SHP77 (cell line): Measurements from ENCODE around the gene KCNJ9.

Experiments
- DNase-seq, 2 experiments: peaks; one replicate each; lab custom pipeline; 2025; lab: John Stamatoyannopoulos, UW

Gene KCNJ9

GRCh38 chr1:160087118-160087662 is 5.9 kb downstream of the KCNJ9 start:
- no peak for DNase-seq

GRCh38 chr1:160089883-160090282 is 8.5 kb downstream of the KCNJ9 start:
- DNase-seq: no peak

- DNase-seq: no peak
These were observed 9.4 kb downstream of the KCNJ9 start for GRCh38 chr1:160090760-160091159.

GRCh38 chr1:160091666-160092223 is 10.4 kb downstream of the KCNJ9 start:
- DNase-seq: no peak

- DNase-seq: no peak
These were observed 11.2 kb downstream of the KCNJ9 start for GRCh38 chr1:160092366-160093068.

GRCh38 chr1:160093069-160093395 is 11.7 kb downstream of the KCNJ9 start:
- no peak for DNase-seq

GRCh38 chr1:160093624-160094290 is 12.4 kb downstream of the KCNJ9 start:
- DNase-seq: no peak

DNA sequence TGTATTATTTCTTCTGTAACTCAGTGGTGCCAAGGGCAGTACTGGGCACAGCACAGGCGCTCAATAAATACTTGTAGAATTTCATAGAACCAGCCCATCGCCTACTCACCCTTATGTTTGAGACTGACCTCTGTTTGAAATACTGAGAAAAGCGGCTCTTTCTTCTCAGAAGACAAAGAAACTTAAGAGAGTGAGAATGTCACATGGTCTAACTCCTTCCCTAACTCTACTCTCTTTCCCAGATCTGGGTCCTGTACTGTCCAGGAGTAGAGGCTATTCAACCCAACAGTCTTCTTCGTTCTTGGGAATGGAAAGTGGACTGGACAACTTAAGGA is 12.9 kb downstream of the KCNJ9 start:
- DNase-seq: no peak

DNA sequence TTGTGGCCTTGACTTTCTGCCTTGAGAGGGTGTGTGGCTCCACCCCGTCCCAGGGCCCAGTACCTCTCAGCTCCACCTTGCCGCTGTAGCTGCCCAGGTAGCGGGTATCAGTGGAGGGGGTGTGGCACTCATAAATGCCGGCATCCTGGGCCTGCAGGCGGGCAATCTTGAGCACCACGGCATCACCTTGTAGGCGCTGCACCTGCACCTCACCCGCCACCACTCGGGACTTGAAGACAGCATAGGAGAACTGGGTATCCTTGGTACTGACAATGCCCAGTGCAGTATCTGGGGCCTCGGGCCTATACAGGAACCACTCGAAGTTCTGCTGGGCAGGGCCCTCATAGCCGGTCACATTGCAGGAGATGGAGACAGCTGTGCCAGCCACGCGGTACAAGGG is 13.5 kb downstream of the KCNJ9 start:
- DNase-seq: no peak

DNA sequence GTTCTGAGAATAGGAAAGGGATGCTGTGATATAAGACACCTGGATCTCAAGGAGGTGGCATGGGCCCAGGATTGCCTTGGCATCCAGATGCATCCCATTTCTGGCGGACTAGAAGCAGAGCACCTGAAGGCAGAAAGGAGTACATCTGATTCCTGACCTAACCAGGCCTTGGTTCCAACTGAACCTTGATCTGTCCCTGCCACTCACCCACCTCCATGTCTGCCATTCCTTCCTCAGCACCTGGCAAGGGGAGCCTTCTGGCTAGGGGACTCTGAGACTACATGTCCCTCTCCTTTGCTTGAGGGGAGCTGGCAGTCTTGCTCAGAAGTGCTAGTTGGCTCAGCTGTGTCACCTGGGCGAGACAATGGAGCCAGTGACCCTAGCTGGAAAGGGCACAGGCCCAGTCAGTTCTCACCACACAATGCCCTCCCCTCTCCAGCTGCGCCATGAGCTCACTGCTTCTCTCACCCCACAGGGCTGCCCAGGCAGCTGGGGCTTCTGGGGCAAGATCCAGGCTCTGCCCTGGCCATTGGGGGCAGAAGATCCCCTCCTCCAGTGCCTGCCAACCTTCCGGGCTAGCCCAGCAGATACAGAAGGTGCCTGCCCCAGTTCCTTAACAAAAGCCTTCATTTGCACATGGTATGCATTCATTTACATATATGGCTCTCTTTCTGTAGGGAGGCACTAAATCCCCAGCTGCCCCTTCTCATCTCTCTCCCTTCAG is 14.2 kb downstream of the KCNJ9 start:
- no peak for DNase-seq

DNA sequence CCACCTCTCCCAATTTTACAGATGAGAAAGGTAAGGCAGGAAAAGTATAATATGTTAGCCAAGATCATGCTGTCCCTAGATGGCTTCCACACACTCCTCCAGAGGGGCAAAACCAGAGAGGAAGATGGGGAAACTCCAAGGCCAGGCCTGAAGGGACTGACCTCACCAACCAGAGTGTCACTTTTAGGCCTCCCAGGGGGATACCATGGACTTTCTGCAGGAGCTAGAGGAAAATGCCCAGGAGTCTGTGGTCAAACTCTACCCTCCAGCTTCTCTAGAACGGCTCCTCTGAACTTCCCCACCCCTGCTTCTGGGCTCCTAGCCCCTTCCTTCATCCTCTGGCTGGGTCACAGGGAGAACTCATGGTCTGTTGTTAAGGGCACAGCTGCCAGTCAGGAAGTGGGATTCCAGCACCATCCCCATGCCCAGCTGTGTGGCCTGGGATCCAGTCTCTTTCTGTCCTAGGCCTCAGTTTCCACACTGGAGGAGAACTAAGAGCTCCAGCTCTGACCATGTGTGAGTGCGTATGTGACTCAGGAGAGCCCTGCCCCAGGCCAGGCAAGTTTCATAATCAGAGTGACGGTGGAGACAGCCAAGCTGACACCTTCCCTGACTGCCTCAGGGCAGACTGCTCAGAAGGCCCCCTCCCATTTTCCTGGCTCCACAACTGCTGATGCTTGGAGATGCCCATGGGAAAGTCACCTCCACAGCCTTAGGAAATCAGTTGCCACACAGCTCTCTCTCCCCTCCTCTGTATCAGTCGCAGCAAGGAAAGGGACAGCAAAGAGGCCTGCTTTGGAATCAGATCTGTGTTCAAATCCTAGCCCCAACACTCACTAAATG is 15.2 kb downstream of the KCNJ9 start:
- no peak for DNase-seq

- no peak for DNase-seq
These were observed 16.0 kb downstream of the KCNJ9 start for GRCh38 chr1:160097151-160097910.

GRCh38 chr1:160097911-160098851 is 16.8 kb downstream of the KCNJ9 start, which contains the start of gene IGSF8:
Gene IGSF8, minus strand, starts transcription at chr1:160098619. Its CDS starts 147 bp downstream, at chr1:160098472.
- peak; percentile 91 to 94 for DNase-seq

GRCh38 chr1:160098852-160099561 is 17.7 kb downstream of the KCNJ9 start:
- peak; percentile 91 to 94 for DNase-seq

GRCh38 chr1:160099716-160100375 is 18.5 kb downstream of the KCNJ9 start:
- no peak for DNase-seq

DNA sequence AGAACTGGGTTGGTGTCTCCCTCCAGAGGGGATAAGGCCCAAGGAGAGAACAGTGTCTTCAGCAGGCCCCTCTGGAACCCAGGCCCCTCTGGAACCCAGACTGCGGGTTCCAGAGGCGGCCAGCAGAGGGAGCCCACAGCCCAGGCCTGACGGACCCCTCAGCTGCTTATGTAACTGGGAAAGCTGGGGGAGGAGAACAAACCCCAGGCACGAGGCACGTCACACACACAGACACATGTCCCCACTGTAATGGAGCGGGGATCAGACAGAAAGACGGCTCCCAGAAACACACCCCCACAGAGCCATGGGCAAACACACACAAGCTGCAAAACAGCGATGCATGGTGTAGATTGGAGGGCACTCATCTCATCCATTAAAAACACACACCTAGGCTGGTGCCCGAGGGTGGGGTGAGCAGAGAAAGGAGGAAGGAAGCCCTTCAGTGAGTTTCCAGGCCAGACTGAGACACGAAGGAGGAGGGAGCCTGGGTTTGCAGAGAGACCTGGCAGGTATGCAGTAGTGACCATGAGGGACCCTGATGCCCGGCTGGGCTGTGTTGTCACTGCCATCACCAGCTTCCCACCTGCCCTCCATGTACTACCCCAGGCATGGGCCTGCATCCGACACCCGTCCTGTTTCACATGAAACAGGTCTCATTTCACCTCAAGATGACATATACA is 19.8 kb downstream of the KCNJ9 start:
- peak; percentile 63 to 71 for DNase-seq

GRCh38 chr1:160101717-160102522 is 20.6 kb downstream of the KCNJ9 start:
- DNase-seq: no peak
